Measurements from ENCODE around the gene MAML3. TPM values are rescaled to one million over a fixed set of nuclear protein-coding genes. Genes with fewer than 3 reads are reported as not detected.

The MAML3 gene
- total and polyA plus RNA-seq, 2 of the 13 experiments (the other 11 are each of a cell fraction or from before 2014, with no cell fraction given), result 0.05 to 0.13 TPM

- TF ChIP-seq RERE (CRISPR knock-in tag; IDR thresholded peaks at IDR 0.05; ENCODE audit: low read depth) (peak; percentile 51; the same call in 1 of the 2 replicates), NR2F1 (CRISPR knock-in tag; IDR thresholded peaks at IDR 0.05) (no peak), ZBTB42 (CRISPR knock-in tag; IDR thresholded peaks at IDR 0.05) (no peak), ZNF292 (CRISPR knock-in tag; IDR thresholded peaks at IDR 0.05; ENCODE audit: borderline replicate concordance, low read depth) (peak; percentile 86; the same call in 1 of the 2 replicates), ZFP36L1 (CRISPR knock-in tag; IDR thresholded peaks at IDR 0.05) (no peak), ZNF33A (CRISPR knock-in tag; IDR thresholded peaks at IDR 0.05; ENCODE audit: borderline replicate concordance) (no peak), SOX13 (IDR thresholded peaks at IDR 0.05) (no peak), SOX13 (CRISPR knock-in tag; conservative IDR thresholded peaks at IDR 0.05 in 1 of 2, IDR thresholded peaks at IDR 0.05 in 1 of 2) (peak in 1 of 2 experiments; percentile 84; a peak in 2 of 4 replicates), GATA4 (IDR thresholded peaks at IDR 0.05; ENCODE audit: borderline replicate concordance, low read depth) (peak; percentile 54; the same call in 1 of the 2 replicates), HNF4A (CRISPR knock-in tag; IDR thresholded peaks at IDR 0.05) (peak; percentile 64), RBFOX2 (IDR thresholded peaks at IDR 0.05; ENCODE audit: low read depth, low read length) (no peak), HNF1B (CRISPR knock-in tag; IDR thresholded peaks at IDR 0.05) (0 out of 2 replicates have a peak, but pooled peaks have one; percentile 18), ZNF407 (CRISPR knock-in tag; IDR thresholded peaks at IDR 0.05; ENCODE audit: not compliant biosample characterization) (no peak), RCOR2 (CRISPR knock-in tag; IDR thresholded peaks at IDR 0.05) (peak; percentile 70; the same call in 1 of the 2 replicates)
Measured at GRCh38 chr4:139857021-139857420, 297.0 kb downstream of the MAML3 start (continued).

Data from HepG2 (cell line).